ENCODE results near the gene PLEKHG2.

PLEKHG2 gene

DNA sequence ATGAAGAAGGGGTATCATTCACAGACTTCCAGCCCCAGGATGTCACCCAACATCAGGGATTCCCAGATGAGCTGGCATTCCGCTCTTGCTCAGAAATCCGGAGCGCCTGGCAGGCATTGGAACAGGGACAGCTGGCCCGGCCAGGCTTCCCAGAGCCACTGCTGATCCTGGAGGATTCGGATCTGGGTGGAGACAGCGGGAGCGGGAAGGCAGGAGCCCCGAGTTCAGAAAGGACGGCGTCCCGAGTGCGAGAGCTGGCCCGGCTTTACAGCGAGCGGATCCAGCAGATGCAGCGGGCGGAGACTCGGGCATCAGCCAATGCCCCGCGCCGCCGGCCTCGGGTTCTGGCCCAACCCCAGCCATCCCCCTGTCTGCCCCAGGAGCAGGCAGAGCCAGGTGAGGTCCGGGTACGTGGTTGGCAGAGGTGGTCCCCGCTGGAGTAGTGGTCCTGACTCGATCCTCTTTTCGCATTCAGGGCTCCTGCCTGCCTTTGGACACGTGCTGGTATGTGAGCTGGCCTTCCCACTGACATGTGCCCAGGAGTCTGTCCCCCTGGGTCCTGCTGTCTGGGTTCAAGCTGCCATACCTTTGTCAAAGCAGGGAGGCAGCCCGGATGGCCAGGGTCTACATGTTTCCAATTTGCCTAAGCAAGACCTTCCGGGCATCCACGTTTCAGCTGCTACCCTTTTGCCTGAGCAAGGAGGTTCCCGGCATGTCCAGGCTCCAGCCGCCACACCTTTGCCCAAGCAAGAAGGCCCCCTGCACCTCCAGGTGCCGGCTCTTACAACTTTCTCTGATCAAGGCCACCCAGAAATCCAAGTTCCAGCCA, 11.0 kb downstream of the PLEKHG2 start:
- DNase-seq: no peak

DNA sequence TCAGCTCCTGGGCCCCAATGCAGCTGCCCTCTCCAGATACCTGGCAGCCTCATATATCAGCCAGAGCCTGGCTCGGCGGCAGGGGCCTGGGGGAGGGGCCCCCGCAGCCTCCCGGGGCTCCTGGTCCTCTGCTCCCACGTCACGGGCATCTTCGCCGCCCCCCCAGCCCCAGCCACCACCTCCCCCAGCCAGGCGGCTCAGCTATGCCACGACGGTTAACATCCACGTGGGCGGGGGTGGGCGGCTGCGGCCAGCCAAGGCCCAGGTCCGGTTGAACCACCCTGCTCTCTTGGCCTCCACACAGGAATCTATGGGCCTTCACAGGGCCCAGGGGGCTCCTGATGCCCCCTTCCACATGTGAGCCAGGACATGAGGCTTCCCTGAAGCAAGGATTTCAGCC, 12.5 kb downstream of the PLEKHG2 start:
- no peak for DNase-seq

DNA sequence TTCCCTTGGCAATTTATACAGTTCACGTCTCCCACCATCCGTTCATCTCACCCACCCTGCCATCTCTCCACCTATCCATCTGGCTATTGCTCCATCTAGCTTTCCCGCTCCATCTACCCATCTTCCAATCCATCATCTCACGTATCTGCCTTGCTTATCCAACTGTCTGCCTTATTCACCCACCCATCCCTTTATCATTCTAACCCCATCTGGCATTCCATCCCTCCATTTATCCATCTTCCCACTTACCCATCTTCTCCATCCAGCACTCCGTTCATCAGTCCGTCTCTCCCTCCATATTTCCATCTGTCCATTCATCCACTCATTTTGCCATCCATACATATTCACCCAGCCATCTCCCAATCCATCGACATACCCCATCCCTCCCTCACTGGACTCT, 13.3 kb downstream of the PLEKHG2 start:
- DNase-seq: no peak

DNA sequence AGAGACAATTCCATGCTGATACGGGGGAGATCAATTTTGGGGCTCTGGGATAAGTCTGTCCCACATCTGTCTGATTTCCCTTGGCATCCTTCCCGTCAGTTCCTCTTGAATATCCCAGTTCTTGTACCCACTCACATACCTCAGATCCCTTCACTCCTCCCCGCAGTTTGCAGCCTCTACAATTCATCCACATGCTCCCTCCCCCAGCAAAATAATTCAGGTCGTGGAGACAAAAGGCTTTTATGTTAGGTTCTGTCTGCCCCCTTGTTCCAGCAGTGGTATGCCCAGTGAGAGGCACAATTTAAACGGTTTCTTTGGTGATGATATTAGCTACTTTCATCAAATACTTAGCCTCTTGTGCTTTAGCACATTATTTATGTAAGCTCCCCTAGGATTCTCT, 13.7 kb downstream of the PLEKHG2 start:
- DNase-seq: no peak

DNA sequence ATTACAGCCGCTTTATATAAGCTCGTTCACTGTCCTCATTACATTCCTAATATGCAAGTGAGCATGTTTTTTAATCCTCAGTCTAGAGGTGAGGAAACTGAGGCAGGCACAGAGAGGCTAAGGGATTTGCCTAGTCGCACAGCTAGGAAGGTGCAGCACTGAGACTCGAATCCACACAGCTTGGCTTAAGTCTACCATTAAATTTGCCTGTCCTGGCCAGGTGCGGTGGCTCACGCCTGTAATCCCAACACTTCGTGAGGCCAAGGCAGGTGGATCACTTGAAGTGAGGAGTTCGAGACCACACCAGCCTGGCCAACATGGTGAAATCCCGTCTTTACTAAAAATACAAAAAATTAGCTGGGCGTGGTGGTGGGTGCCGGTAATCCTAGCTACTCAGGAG, 15.2 kb downstream of the PLEKHG2 start:
- no peak for DNase-seq

DNA sequence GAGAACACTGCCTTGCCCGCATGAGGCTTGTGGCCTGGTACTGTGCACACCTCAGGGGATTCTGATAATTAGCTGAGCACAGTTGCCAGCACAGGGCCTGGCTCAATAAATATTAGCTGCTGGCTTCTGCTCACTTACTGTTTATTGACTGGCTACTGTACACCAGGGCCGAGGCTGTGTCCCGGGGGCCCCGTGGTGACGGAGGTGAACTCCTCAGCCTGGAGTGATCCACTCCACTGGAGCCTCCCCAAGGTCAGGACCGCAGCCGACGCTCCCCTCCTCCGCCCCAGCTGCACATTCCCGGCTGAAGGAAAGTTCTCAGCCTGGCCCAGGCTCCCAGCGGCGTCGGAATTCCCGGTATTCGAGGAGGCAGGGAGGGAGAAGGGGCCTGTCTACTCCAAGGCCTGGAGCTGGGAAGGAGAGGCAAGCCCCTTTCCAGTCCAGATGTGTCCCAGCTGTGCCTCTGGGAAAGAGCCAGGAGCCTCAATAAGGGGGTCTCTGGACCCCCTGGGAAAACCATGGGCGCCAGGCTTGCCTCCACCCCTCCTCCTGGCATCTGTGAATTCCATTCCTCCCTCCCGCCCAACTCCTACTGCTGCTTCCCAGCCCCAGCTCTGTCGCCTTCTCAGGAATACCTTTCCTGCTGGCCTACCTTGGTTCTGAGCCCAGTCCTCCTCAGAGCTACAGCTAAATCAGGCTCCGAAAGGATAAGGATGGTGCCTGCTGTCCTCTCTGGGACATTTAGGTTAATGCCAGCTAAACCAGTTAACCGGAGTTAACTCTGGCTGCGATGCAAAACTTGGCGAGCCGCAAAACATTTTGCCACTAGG, 16.0 kb downstream of the PLEKHG2 start:
- DNase-seq: no peak

DNA sequence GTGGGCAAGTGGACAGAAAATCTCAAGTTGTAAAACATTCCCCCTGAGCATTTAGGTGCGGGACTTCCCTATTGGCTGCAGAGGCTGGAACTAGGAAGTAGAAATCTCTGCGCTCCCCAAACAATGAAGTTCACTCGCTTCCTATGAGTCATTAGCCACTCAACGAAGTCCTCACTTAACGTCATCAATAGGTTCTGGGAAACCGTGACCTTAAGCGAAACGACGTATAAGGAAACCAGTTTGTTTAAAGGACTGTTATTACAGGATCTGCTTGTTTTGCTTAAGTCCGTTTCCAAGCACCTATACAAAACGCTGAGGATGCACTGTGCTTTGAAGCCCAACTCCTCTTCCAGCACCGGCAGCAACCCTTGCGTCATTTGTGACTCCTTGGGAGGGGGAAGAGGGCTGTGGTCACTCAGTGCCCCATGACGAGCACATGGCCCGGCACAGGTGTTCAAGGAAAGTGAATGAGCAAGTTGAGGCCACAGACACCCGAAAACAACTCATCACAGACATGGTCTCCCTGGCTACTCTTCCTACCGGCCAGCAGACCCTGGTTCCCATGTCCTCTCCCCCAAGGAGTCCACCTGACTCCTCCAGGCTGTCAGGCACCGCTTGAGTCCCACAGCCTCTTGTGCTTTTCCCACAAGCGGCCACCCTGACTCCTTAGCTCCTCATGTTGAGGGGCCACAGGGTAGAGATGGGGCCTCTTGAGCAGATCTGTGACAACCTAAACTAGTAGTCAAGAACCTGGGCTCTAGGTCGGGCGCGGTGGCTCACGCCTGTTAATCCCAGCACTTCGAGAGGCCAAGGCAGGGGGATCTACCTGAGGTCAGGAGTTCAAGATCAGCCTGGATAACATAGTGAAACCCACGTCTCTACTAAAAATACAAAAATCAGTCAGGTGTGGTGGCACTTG, 18.5 kb downstream of the PLEKHG2 start:
- peak; percentile 91 for DNase-seq

DNA sequence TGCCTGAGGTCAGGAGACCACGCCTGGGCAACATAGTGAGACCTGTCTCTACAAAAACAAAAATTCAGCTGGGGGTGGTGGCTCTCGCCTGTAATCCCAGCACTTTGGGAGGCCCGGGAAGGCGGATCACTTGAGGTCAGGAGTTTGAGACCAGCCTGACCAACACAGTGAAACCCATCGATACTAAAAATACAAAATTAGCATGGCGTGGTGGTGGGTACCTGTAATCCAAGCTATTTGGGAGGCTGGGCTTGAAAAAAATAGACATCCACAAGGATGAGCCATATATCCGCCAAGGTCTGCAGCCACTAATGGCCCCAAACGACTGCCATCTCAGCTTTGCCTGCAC, 20.2 kb downstream of the PLEKHG2 start:
- DNase-seq: no peak

DNA sequence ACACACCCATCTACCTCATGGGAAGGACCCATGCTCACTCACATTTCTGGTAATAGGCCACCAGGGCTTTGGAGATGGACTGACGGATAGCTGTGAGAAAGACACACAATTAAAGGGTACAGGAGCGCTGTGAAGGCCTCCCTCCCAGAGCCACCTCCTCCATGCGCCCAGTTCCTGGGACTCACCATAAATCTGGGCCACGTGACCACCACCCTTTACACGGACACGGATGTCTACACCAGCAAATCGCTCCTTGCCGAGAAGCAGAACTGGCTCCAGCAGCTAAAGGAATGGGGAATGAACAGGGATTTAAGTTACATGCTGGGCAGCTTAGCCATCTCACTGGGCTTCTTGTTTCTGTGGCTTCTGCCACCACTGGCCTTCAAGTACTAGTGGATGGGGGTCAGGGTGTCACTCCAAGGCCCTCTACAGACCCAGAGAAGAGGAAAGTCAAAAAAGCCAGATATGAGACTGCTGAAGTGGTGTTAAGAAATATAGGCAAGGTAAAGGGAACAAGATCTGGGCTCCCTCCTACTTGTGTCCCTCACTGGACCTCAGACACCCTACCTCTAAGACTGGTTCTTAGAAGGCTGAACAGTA, 21.1 kb downstream of the PLEKHG2 start:
- no peak for DNase-seq

DNA sequence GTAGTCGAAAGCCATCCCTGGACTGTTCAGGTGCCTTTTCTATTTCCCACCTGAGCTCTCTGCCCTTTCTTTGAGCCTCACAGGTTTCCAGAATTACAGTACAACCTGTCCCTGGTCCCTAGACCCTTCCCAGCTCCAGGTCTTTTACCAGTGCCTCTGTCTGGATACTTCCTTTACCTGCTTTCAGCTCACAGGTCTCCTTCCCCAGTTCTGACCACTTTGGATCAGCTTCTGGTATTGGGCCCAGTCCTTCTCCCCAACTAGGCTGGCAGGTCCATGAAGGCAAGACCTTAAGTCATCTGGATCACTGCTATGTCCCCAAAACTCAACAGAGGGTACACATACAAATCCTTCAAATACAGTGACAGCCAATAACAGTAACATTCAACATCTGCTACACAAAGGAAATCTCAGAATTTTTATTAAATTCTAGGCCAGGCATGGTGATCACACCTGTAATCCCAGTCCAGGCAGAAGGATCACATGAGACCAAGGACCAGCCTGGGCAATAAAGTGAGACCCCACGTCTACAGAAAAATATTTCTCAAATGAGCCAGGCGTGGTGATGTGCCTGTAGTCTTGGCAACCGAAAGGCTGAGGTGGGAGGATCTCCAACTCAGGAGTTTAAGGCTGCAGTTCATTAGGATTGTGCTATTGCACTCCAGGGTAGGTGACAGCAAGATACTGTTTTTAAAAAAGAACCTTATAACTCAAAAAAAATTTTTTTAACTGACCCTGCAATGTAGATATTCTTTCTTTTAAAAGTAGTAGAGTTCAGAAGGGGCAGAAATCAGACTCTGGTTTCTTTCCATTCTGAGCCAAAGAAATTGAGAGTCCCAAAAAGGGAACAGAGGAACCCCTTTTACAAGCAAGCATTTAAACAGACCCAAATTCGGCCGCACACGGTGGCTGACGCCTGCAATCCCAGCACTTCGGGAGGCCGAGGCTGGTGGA, 21.9 kb downstream of the PLEKHG2 start:
- DNase-seq: no peak

DNA sequence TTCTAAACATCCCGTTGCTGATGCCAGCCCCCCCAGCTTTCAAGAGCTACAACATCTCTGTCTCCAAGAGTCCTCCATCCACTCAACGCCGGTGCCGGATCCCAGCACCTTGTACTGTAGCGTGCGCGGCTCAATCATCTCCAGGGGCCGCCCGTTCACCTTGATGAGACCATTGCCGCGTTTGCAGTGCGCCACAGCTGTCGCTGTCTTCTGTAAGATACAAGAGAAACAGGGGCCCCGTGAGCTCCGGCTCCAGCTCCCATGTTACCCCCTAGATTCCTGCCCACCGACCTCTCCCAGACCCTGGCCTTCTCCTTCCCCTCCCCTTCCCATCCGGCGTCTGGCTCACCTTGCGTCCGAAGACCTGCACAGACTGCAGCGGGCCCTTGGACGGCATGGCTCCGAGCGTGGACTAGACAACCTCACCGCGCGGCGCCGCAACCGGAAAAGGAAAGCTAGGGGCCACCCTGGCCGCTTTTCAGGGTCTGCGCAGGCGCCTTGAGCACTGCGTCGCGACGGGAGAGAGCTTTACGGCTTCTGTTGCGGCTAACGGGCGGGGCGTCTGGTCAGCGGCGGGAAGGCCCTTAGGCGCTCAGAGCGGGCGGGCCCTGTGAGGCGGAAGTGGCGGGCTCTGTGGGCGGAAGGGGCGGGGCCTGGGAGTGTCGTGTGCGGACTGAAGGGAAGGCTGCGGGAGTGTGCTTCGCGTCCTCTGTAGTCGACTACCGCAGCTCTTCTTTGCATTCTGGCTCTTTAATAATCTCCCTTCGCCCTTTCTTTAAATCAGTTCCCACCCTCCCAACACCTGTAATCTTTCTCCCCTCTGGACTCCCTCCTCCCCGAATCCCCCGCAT, 23.3 kb downstream of the PLEKHG2 start, which contains the start of gene RPS16:
Gene RPS16, minus strand, starts transcription at position 451 of the 851 bp plus-strand sequence. Its CDS starts 54 bp downstream, at position 397.
- DNase-seq: peak; percentile 99

DNA sequence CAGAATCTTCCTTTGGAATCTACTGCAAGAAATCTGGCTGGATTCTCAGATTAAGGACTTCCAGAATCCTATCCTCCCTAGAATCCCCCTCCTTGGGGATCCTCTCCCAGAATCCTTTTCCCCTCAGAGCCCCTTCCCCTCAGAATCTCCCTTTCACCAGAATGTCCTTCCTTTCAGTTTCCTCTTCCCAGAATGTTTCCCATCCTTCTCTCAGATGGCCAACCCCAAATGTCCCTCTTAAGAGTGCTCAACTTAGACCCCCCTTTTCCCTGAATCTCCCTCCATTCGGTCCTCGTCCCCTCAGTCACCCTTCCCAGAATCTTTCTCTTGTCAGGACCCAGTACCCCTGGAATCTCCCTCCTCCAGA, 23.9 kb downstream of the PLEKHG2 start:
- DNase-seq: no peak

DNA sequence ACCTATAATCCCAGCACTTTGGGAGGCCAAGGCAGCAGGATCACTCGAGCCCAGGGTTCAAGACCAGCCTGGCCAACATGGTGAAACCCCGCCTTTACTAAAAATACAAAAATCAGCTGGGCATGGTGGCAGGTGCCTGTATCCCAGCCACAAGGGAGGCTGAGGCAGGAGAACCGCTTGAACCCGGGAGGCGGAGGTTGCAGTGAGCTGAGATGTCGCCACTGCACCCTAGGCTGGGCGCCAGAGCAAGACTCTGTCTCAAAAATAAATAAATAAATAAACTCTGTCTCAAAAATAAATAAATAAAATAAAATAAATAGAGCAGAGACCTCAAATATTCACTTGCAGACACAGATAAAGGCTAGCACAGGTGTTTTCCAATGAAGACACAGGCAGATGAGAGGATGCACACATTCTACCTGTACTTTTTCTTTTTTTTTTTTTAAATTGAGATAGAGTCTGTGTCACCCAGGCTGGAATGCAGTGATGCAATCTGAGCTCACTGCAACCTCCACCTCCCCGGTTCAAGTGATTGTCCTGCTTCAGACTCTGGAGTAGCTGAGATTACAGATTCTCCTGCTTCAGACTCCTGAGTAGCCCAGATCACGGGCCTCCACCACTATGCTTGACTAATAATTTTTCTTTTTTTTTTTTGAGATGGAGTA, 25.9 kb downstream of the PLEKHG2 start:
- DNase-seq: no peak

DNA sequence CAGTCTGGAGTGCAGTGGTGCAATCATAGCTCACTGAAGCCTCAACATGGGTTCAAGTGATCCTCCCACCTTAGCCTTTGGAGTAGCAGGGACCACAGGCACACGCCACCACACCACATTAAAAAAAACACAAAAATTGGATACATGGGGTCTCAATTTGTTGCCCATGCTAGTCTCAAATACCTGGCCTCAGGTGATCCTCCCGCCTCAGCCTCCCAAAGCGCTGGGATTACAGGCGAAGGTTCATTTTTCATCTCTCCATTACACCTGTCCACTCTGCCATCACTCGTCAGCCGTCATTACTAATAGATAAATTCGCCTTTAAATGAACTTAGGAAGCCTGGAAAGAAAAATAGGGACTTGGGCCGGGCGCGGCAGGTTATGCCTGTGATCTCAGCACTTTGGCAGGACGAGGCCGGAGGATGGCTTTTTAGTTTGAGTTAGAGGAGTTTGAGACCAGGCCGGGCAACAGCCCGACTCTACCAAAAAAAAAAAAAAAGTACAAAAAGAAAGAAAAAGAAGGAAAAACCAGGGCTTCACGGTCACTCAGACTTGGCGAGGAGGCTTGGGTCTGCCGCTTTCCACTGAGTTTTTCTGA, 32.2 kb downstream of the PLEKHG2 start:
- no peak for DNase-seq

DNA sequence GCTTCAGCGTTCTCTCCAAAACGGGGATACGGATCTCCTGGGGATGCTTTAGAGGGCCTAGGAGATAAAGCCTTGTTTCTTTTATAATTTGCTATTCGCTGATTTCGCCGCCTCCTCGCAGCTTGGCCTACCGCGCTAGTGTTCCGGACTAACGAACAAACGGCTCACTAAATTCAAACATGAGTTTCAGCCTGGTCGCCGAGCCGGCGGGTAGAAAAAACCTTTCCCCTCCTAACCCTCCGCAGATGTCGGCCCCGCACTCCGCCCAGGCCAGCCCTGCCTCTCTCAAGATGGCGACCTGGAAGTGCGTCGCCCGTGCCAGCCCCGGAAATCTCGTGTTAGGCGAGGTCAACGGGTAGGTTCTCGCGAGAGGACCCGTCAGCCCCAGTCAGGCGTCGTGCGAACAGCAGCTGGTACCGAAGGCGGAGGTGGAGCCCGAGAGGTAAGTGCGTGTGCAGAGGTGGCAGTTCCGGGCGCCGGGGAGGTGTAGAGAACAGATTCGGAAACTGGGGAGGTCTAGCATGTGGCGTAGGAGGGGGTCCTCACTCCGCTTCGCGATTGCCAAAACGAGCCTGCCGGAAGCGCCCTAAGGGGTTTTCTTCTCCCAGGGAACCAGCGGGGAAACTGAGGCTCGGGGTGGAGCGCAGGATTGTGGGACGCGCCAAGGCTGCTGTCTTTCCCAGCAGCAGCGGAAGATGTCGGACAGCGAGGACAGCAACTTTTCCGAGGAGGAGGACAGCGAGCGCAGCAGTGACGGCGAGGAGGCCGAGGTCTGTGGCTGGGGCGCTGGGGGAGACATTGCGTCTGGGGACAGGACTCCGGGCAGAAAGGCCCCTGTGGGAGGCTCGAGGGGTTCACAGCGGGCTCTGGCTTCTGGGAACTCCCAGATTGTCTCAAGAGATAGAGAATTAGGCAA, 33.0 kb downstream of the PLEKHG2 start, which contains the start of gene SUPT5H:
Gene SUPT5H, plus strand, starts transcription at position 387 of the 916 bp plus-strand sequence. Its CDS starts 309 bp downstream, at position 696.
- peak; percentile 99 for DNase-seq

DNA sequence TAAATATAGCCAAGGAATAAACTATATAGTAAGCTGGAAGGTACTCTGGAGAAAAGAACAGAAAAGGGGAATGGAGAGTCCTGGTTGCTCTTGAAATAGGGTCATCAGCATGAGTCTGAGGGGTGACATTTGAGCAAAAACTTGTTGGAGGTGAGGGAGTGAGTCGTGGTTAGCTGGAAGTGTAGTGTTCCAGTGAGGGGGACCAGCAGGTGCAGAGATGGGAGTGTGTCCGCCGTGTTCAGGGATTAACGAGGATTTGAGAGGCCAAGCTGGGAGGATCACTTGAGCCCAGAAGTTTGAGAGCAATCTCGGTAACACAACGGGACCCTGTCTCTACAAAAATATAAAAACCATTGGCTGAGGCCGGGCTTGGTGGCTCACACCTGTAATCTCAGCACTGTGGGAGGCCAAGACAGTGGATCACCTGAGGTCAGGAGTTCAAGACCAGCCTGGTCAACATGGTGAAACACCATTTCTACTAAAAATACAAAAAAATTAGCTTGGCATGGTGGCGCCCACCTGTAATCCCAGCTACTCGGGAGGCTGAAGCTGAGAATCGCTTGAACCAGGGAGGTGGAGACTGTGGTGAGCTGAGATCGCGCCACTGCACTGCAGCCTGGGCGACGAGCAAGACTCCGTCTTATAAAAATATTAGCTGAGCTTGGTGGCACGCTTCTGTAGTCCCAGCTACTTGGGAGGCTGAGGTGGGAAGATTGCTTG, 34.1 kb downstream of the PLEKHG2 start:
- DNase-seq: no peak

DNA sequence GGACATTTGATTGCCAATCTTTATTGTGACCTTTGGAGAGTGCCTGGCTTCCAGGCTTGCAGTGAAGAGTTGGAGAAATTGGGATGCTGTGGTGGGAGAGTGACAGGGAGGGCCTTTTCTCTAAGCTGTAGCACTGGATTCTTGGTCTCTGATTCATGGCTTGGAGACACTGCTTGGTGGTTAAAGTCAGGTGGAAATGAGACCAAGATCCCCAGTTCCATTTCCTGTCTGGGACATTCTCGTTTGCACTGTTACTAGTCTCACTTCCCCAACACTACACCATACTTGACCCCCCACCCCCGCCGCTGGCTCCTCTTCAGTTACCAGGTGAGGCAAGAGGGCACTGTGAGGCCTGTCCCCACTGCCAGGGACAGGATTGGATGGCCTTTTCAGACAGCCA, 35.8 kb downstream of the PLEKHG2 start:
- DNase-seq: peak; percentile 38

Data from activated CD4-positive, alpha-beta T cell treated with anti-CD3 and anti-CD28 coated beads, Interleukin-10, Interleukin-2, amounts not matched to agents 100 ng/mL and 50 ng/mL, durations not matched to agents 16 hours and 8 hours (primary cell).